Measurements from ENCODE around the gene TRABD2B. TPM values are rescaled to one million over a fixed set of nuclear protein-coding genes. Genes with fewer than 3 reads are reported as not detected.

Gene TRABD2B
- total and polyA plus RNA-seq, 2 of the 13 experiments (the other 11 are each of a cell fraction or from before 2014, with no cell fraction given): 0.04 TPM; not detected in 1

- TF ChIP-seq GTF3A (CRISPR knock-in tag; conservative IDR thresholded peaks at IDR 0.05) (no peak), HOXA3 (CRISPR knock-in tag; IDR thresholded peaks at IDR 0.05) (0 out of 2 replicates have a peak, but pooled peaks have one; percentile 16), JDP2 (CRISPR knock-in tag; IDR thresholded peaks at IDR 0.05; ENCODE audit: borderline replicate concordance) (no peak), SALL1 (CRISPR knock-in tag; IDR thresholded peaks at IDR 0.05) (peak; percentile 73), ZBTB8A (CRISPR knock-in tag; IDR thresholded peaks at IDR 0.05; ENCODE audit: borderline replicate concordance, low read depth) (no peak), RAD51 (IDR thresholded peaks at IDR 0.05; ENCODE audit: borderline replicate concordance) (no peak), ZNF136 (CRISPR knock-in tag; IDR thresholded peaks at IDR 0.05; ENCODE audit: low read depth) (no peak), CHD2 (IDR thresholded peaks at IDR 0.05; ENCODE audit: low read depth, low read length) (no peak), ZHX1 (CRISPR knock-in tag; IDR thresholded peaks at IDR 0.05; ENCODE audit: low read depth) (no peak), SOX13 (IDR thresholded peaks at IDR 0.05) (no peak), SOX13 (CRISPR knock-in tag; conservative IDR thresholded peaks at IDR 0.05 in 1 of 2, IDR thresholded peaks at IDR 0.05 in 1 of 2) (0 out of 4 replicates have a peak, but pooled peaks of 1 of the 2 experiments have one; percentile 30), PHF21A (CRISPR knock-in tag; IDR thresholded peaks at IDR 0.05) (no peak), SP2 (CRISPR knock-in tag; IDR thresholded peaks at IDR 0.05) (no peak), NFIC (IDR thresholded peaks at IDR 0.05; ENCODE audit: low read length) (no peak), HDAC1 (CRISPR knock-in tag; IDR thresholded peaks at IDR 0.05) (peak; percentile 53; the same call in 1 of the 2 replicates), IKZF4 (CRISPR knock-in tag; IDR thresholded peaks at IDR 0.05; ENCODE audit: borderline replicate concordance, low read depth, not compliant biosample characterization) (no peak), ZNF879 (CRISPR knock-in tag; IDR thresholded peaks at IDR 0.05) (no peak), ZFAT (CRISPR knock-in tag; conservative IDR thresholded peaks at IDR 0.05) (no peak), TFDP1 (CRISPR knock-in tag; IDR thresholded peaks at IDR 0.05; ENCODE audit: borderline replicate concordance) (no peak), ZMAT3 (CRISPR knock-in tag; conservative IDR thresholded peaks at IDR 0.05) (no peak), ZNF629 (CRISPR knock-in tag; conservative IDR thresholded peaks at IDR 0.05) (no peak), POLR2G (IDR thresholded peaks at IDR 0.05; ENCODE audit: low read depth, low read length) (no peak), ZUFSP (CRISPR knock-in tag; IDR thresholded peaks at IDR 0.05; ENCODE audit: borderline replicate concordance) (no peak)
Observed at GRCh38 chr1:47906009-47906432, 91.2 kb downstream of the TRABD2B start (continued).
